ENCODE data around the gene TMCC1.

DNA sequence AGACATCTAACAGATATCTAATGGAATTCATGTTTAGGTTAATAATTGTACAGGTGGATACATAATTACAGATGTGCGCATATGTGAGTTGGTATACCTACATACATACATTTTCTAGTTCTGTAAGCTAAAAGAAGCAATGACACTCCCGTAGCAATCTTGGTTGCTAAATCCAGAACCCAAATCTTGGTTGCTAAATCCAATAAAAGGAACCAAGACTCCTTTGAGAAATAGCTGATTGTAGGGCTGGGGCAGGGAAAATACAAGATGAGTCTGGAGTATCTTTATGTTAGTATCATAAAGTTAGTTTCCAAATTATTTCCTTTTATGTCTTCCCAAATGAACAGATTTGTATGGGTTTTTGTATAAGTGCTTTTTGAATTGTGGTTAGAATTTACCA lies 135.2 kb downstream of the TMCC1 start:
- TF ChIP-seq RARB (CRISPR knock-in tag; IDR thresholded peaks at IDR 0.05) (no peak), ZFP3 (CRISPR knock-in tag; IDR thresholded peaks at IDR 0.05) (no peak), GLIS3 (CRISPR knock-in tag; IDR thresholded peaks at IDR 0.05) (no peak), ARNTL (CRISPR knock-in tag; IDR thresholded peaks at IDR 0.05; ENCODE audit: borderline replicate concordance, low read depth) (no peak), ZFP30 (CRISPR knock-in tag; IDR thresholded peaks at IDR 0.05) (no peak), ISL1 (CRISPR knock-in tag; IDR thresholded peaks at IDR 0.05) (no peak), PPARA (CRISPR knock-in tag; IDR thresholded peaks at IDR 0.05; ENCODE audit: borderline replicate concordance) (no peak), CSDC2 (CRISPR knock-in tag; IDR thresholded peaks at IDR 0.05) (no peak)
- TF ChIP-seq, protein P1, sequence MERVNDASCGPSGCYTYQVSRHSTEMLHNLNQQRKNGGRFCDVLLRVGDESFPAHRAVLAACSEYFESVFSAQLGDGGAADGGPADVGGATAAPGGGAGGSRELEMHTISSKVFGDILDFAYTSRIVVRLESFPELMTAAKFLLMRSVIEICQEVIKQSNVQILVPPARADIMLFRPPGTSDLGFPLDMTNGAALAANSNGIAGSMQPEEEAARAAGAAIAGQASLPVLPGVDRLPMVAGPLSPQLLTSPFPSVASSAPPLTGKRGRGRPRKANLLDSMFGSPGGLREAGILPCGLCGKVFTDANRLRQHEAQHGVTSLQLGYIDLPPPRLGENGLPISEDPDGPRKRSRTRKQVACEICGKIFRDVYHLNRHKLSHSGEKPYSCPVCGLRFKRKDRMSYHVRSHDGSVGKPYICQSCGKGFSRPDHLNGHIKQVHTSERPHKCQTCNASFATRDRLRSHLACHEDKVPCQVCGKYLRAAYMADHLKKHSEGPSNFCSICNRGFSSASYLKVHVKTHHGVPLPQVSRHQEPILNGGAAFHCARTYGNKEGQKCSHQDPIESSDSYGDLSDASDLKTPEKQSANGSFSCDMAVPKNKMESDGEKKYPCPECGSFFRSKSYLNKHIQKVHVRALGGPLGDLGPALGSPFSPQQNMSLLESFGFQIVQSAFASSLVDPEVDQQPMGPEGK (CRISPR knock-in tag; IDR thresholded peaks at IDR 0.05; ENCODE audit: borderline replicate concordance), result no peak
- TF ChIP-seq, protein P2, sequence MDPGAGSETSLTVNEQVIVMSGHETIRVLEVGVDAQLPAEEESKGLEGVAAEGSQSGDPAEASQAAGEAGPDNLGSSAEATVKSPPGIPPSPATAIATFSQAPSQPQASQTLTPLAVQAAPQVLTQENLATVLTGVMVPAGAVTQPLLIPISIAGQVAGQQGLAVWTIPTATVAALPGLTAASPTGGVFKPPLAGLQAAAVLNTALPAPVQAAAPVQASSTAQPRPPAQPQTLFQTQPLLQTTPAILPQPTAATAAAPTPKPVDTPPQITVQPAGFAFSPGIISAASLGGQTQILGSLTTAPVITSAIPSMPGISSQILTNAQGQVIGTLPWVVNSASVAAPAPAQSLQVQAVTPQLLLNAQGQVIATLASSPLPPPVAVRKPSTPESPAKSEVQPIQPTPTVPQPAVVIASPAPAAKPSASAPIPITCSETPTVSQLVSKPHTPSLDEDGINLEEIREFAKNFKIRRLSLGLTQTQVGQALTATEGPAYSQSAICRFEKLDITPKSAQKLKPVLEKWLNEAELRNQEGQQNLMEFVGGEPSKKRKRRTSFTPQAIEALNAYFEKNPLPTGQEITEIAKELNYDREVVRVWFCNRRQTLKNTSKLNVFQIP (CRISPR knock-in tag; IDR thresholded peaks at IDR 0.05; ENCODE audit: borderline replicate concordance, low read depth), result no peak
- TF ChIP-seq, protein P3, sequence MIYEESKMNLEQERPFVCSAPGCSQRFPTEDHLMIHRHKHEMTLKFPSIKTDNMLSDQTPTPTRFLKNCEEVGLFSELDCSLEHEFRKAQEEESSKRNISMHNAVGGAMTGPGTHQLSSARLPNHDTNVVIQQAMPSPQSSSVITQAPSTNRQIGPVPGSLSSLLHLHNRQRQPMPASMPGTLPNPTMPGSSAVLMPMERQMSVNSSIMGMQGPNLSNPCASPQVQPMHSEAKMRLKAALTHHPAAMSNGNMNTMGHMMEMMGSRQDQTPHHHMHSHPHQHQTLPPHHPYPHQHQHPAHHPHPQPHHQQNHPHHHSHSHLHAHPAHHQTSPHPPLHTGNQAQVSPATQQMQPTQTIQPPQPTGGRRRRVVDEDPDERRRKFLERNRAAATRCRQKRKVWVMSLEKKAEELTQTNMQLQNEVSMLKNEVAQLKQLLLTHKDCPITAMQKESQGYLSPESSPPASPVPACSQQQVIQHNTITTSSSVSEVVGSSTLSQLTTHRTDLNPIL (CRISPR knock-in tag; IDR thresholded peaks at IDR 0.05; ENCODE audit: low read depth), result no peak
